Left lung (tissue), 10 donors: ENCODE measurements around the gene GNRHR. TPM values are rescaled to one million over a fixed set of nuclear protein-coding genes. Genes with fewer than 3 reads are reported as not detected.
A peak's percentile ranks its signal among the peaks of the same experiment; 100 is the strongest.
"Not testable (repeated sequence)": the region's sequence is repeated elsewhere in the genome, so short reads cannot be mapped to it uniquely, and the experiment has no call there.

ENCODE experiments used
- ATAC-seq: fragments of 200-7000 bp; cut with Tn5 transposase; one replicate; pipeline ENCODE4 v1.9.1; 2020; ENCODE audit warnings: moderate library complexity
- DNase-seq, 4 donors: peaks; one replicate each; pipeline ENCODE4 v3.0.0-alpha.2; 2013 to 2020
- H3K27ac ChIP-seq, 2 donors: fragments of 200-600 bp; sonication (generic) in 1 of 2; one replicate each; pipeline versions ENCODE4 v1.5.0 to v1.8.0; 2020 to 2021
- H3K27me3 ChIP-seq, 2 donors: fragments of 200-600 bp; sonication (generic) in 1 of 2; one replicate each; pipeline versions ENCODE4 v1.5.0 to v1.8.0; 2020 to 2021
- H3K36me3 ChIP-seq, 2 donors: fragments of 200-600 bp; sonication (generic) in 1 of 2; one replicate each; pipeline versions ENCODE4 v1.5.0 to v1.8.0; 2020 to 2021
- H3K4me1 ChIP-seq, 2 donors: fragments of 200-600 bp; one replicate each; pipeline ENCODE4 v1.8.0; 2021
- H3K4me3 ChIP-seq, 2 donors: fragments of 200-600 bp; sonication (generic) in 1 of 2; one replicate each; pipeline versions ENCODE4 v1.5.0 to v1.8.0; 2020 to 2021; ENCODE audit warnings: mild to moderate bottlenecking in 1 of 2
- H3K9me3 ChIP-seq, 2 donors: fragments of 200-600 bp; sonication (generic) in 1 of 2; one replicate each; pipeline versions ENCODE4 v1.5.0 to v1.8.0; 2020 to 2021
- CTCF ChIP-seq, 2 donors: fragments of 200-600 bp; sonication (generic) in 1 of 2; IDR thresholded peaks; one replicate each; pipeline versions ENCODE4 v1.5.0 to v1.8.0; 2021; ENCODE audit warnings: antibody characterized with exemption in 2 of 2
- intact Hi-C, 2 donors: fragments of 100-400 bp; cut with DNase I; formaldehyde crosslinking; loops; one replicate each; pipeline versions ENCODE4 v1.11.2 to v1.14.2; 2022
- polyA plus RNA-seq, 6 donors: library from polyadenylated mRNA; unstranded; fragments of 120-200 nt; gene quantifications; one replicate each; pipeline ENCODE4 v1.2.1, GENCODE V29; 2013; ENCODE audit not compliant: insufficient read length in 6 of 6
- total RNA-seq, 2 donors: library from RNA; stranded (reverse); fragmentation: NEBNext Ultra II Directional; extraction: Animal tissue kit (Norgen Biotek cat#: 25700); gene quantifications; one replicate each; pipeline ENCODE4 v1.2.1, GENCODE V29; 2021
- donor health status: DM: no; HTN: yes; CAD: no.
- donor health status: DM: no; HTN: no; CAD: no.

The GNRHR gene
- total and polyA plus RNA-seq, 8 donors: 0.66 to 1.3 (median 0.72) TPM; not detected in 2

- Histone ChIP-seq H3K4me1 (no peaks in the 10 kb centered on the region), H3K27ac (no peak overlapping the region), H3K4me3 (no peak overlapping the region), H3K36me3 (no peaks in the 10 kb centered on the region), H3K27me3 (no peaks in the 10 kb centered on the region), H3K9me3 (no peaks in the 10 kb centered on the region)
- no peak for ATAC-seq
- DNase-seq: no peak
- intact Hi-C loops: no loop called here
- TF ChIP-seq CTCF (IDR thresholded peaks at IDR 0.05): no peak
These were observed 10.0 kb upstream of the GNRHR start for GRCh38 chr4:67764183-67764582.

GRCh38 chr4:67762086-67762485, 7.9 kb upstream of the GNRHR start:
- intact Hi-C loops: no loop called here
- no peaks in the 10 kb centered on the region for H3K36me3 ChIP-seq
- no peaks in the 10 kb centered on the region for H3K27me3 ChIP-seq
- H3K4me1 ChIP-seq: no peaks in the 10 kb centered on the region
- no peak overlapping the region for H3K27ac ChIP-seq
- peak; percentile 27 for ATAC-seq
- TF ChIP-seq CTCF (IDR thresholded peaks at IDR 0.05): no peak
- no peak overlapping the region for H3K4me3 ChIP-seq
- peak in 1 of 4 donors; percentile 16 for DNase-seq
- H3K9me3 ChIP-seq: no peaks in the 10 kb centered on the region

DNA sequence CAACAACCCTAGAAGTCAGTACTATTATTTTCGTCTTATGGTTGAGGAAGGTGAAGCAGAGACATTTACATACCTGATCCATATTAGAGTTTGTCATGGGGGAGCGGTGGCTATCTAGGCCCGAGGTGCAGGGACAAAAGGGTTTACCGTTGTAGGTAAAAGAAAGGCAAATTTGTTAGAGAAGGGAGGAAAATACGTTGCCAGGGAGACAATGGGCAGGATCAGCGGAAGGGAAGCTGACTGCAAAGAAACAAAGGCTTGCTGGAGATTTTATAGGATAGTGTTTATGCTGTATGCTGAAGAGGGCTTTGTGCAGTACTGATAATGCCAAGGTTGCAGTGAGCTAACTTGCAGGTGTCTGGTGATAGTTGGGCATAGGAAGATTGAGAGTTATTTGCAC, 2.8 kb upstream of the GNRHR start:
- H3K36me3 ChIP-seq, H3K4me3 ChIP-seq, ATAC-seq, H3K27me3 ChIP-seq, DNase-seq, H3K27ac ChIP-seq, H3K9me3 ChIP-seq, H3K4me1 ChIP-seq, intact Hi-C loops: not testable (repeated sequence)

DNA sequence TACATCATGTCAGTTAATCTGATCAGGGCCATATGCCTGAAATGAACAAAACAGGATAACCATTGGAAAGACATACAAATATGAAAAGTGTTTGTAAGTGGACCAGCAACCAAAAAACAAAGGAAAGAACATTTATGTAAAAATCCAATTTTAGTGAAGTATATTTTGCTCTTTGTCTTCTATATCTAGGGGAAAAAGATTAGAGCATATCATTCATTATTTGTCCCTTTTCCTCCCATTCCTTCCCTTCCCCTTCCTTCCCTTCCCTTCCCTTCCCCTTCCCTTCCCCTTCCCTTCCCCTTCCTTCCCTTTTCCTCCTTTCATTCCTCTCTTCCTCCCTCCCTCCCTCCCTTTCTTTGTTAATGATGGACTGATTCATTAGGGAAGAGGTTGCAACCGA, 1.8 kb upstream of the GNRHR start:
- DNase-seq (no peak), ATAC-seq (no peak)
- TF ChIP-seq CTCF (IDR thresholded peaks at IDR 0.05): no peak

GRCh38 chr4:67751260-67751659, 2.9 kb downstream of the GNRHR start:
- Histone ChIP-seq H3K36me3 (no peaks in the 10 kb centered on the region), H3K27me3 (no peaks in the 10 kb centered on the region), H3K27ac (no peak overlapping the region), H3K4me1 (no peaks in the 10 kb centered on the region), H3K4me3 (no peak overlapping the region), H3K9me3 (no peaks in the 10 kb centered on the region)
- ATAC-seq (no peak), DNase-seq (no peak)
- intact Hi-C loops: no loop called here
- TF ChIP-seq CTCF (IDR thresholded peaks at IDR 0.05): no peak

More for the DNA sequence above, 1.8 kb upstream of the GNRHR start:
- H3K4me3 ChIP-seq: no peak overlapping the region
- intact Hi-C loops: no loop called here
- no peaks in the 10 kb centered on the region for H3K36me3 ChIP-seq
- H3K27me3 ChIP-seq: no peaks in the 10 kb centered on the region
- H3K27ac ChIP-seq: no peak overlapping the region
- no peaks in the 10 kb centered on the region for H3K4me1 ChIP-seq
- H3K9me3 ChIP-seq: no peaks in the 10 kb centered on the region

DNA sequence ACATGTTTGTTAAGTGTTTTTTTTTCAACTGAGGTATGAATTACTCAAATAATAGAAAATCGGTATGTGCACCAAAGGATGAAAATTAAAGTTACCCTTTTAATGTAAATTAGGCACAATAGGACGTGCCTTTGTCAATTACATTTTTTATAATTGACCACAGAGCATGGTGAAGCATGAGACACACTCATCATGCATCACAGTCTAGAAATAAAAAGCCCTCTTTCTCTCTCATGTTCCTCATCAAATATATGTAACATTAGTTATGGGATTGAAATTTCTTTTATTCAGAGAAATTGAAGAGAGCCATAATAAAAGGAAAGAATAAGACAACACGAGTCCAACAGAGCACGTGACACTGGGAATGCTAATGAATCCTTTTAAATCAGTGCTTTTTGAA, 3.5 kb downstream of the GNRHR start:
- DNase-seq: no peak
- Histone ChIP-seq H3K36me3 (no peaks in the 10 kb centered on the region), H3K4me1 (no peaks in the 10 kb centered on the region), H3K27me3 (no peaks in the 10 kb centered on the region), H3K9me3 (no peaks in the 10 kb centered on the region), H3K4me3 (no peak overlapping the region), H3K27ac (no peak overlapping the region)
- no peak for ATAC-seq
- TF ChIP-seq CTCF (IDR thresholded peaks at IDR 0.05): no peak
- intact Hi-C loops: no loop called here
